Rectal smooth muscle tissue (tissue), 1 donor: ENCODE results near the gene CLIC2.
A peak's percentile ranks its signal among the peaks of the same experiment; 100 is the strongest.
"Not testable (repeated sequence)": the region's sequence is repeated elsewhere in the genome, so short reads cannot be mapped to it uniquely, and the experiment has no call there.

Source experiments
- H3K27ac ChIP-seq: one replicate; pipeline ENCODE4 v1.7.0; 2013; ENCODE audit warnings: low read depth, low read length, inconsistent platforms
- H3K27me3 ChIP-seq: one replicate; pipeline ENCODE4 v1.7.0; 2013; ENCODE audit warnings: low read length; ENCODE audit not compliant: control insufficient read depth, insufficient read depth
- H3K36me3 ChIP-seq: one replicate; pipeline ENCODE4 v1.7.0; 2013; ENCODE audit warnings: low read length; ENCODE audit not compliant: control insufficient read depth, insufficient read depth
- H3K4me1 ChIP-seq: one replicate; pipeline ENCODE4 v1.7.0; 2013; ENCODE audit warnings: low read length; ENCODE audit not compliant: control insufficient read depth, insufficient read depth
- H3K4me3 ChIP-seq: one replicate; pipeline ENCODE4 v1.7.0; 2013; ENCODE audit warnings: low read length
- H3K9ac ChIP-seq: one replicate; pipeline ENCODE4 v1.7.0; 2013; ENCODE audit warnings: low read length

The CLIC2 gene

GRCh38 chrX:155326610-155327009 is 7.8 kb downstream of the CLIC2 start:
- Histone ChIP-seq H3K4me3 (no peak overlapping the region), H3K27ac (no peak overlapping the region), H3K9ac (no peak overlapping the region), H3K4me1 (no peaks in the 10 kb centered on the region), H3K36me3 (no peaks in the 10 kb centered on the region), H3K27me3 (no peaks in the 10 kb centered on the region)

DNA sequence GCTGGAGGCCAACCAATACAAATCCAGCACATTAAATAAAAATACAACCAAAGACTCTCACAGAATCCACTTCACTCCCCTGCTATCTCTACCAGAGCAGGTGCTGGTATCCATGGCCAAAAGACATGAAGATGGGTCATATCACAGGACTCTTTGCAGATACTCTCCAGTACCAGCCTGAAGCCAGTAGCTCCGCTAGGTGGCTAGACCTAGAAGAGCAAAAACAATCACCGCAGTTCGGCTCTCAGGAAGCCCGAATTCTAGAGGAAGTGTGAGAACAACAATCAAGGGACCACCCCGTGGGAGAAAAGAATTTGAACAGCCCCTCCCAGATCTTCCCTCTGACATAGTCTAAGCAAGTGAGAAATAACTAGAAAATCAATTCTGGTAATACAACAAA is 20.2 kb downstream of the CLIC2 start:
- Histone ChIP-seq H3K27me3 (no peaks in the 10 kb centered on the region), H3K27ac (no peak overlapping the region), H3K9ac (no peak overlapping the region), H3K4me1 (no peaks in the 10 kb centered on the region), H3K36me3 (no peaks in the 10 kb centered on the region), H3K4me3 (no peak overlapping the region)

DNA sequence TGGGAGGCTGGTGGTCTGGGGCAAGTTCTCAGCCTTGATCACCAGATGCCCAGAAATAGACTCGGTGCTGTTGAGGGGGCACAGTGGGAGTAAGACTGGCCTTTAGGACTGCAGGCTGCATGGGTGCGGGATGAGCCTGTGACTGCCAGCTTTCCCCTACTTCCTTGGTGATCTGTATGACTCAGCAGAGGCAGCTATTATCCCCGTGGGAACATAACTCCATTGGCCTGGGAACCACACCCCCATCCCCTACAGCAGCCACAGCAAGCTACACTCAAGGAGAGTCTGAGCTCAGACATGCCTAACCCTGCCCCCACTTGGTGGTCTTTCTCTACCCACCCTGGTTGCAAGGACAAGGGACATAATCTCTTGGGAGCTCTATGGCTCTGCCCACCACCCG is 20.6 kb downstream of the CLIC2 start:
- Histone ChIP-seq H3K4me1 (no peaks in the 10 kb centered on the region), H3K27me3 (no peaks in the 10 kb centered on the region), H3K4me3 (no peak overlapping the region), H3K27ac (no peak overlapping the region), H3K9ac (no peak overlapping the region), H3K36me3 (no peaks in the 10 kb centered on the region)

- Histone ChIP-seq H3K27me3 (no peaks in the 10 kb centered on the region), H3K36me3 (no peaks in the 10 kb centered on the region)
Measured at GRCh38 chrX:155293771-155294170, 40.6 kb downstream of the CLIC2 start.

GRCh38 chrX:155279873-155280272 is 54.5 kb downstream of the CLIC2 start:
- Histone ChIP-seq H3K9ac (no peak overlapping the region), H3K36me3 (no peaks in the 10 kb centered on the region), H3K27ac (no peak overlapping the region), H3K27me3 (no peaks in the 10 kb centered on the region), H3K4me3 (no peak overlapping the region), H3K4me1 (no peaks in the 10 kb centered on the region)

More at GRCh38 chrX:155293771-155294170, 40.6 kb downstream of the CLIC2 start:
- no peaks in the 10 kb centered on the region for H3K4me1 ChIP-seq
- H3K4me3 ChIP-seq, result no peak overlapping the region
- H3K9ac ChIP-seq, result no peak overlapping the region
- H3K27ac ChIP-seq, result no peak overlapping the region

DNA sequence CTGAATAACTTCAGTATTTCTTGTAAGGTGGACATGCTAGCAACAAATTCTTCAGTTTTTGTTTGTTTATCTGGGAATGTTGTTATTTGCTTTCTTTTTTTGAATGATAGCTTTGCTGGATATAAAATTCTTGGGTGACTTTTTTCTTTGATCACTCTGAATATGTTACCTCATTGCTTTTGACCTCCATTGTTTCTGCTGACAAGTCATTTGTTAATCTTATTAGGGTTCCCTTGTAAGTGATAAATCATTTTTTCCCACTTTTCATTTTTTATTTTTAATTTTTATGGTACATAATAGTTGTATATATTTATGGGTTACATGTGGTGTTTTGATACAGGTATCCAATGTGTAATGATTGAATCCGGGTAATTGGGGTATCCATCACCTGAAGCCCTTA is 63.4 kb downstream of the CLIC2 start:
- no peaks in the 10 kb centered on the region for H3K27me3 ChIP-seq
- H3K27ac ChIP-seq, result no peak overlapping the region
- H3K9ac ChIP-seq, result no peak overlapping the region
- H3K4me1 ChIP-seq, result no peaks in the 10 kb centered on the region
- H3K4me3 ChIP-seq, result no peak overlapping the region
- no peaks in the 10 kb centered on the region for H3K36me3 ChIP-seq

GRCh38 chrX:155267995-155268394 is 66.4 kb downstream of the CLIC2 start:
- not testable (repeated sequence) for H3K27me3 ChIP-seq, H3K36me3 ChIP-seq, H3K9ac ChIP-seq, H3K4me1 ChIP-seq, H3K27ac ChIP-seq, H3K4me3 ChIP-seq

DNA sequence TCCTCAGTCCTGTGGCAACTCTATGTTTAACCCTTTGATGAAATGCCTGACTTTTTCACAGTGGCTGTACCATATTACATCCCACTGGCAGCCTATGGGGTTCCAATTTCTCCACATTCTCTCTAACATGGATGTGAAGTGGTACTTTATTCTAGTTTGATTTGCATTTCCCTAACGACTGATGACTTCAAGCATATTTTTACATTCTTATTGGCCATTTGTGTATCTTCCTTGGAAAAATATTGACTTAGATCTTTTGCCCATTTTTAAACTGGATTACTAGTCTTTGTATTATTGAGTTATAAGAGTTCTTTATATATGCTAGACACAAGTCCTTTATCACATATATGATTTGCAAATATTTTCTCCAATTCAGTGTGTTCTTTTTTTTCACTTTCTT is 68.0 kb downstream of the CLIC2 start:
- Histone ChIP-seq H3K27ac (no peak overlapping the region), H3K36me3 (no peaks in the 10 kb centered on the region), H3K27me3 (no peaks in the 10 kb centered on the region), H3K4me1 (no peaks in the 10 kb centered on the region), H3K9ac (no peak overlapping the region), H3K4me3 (no peak overlapping the region)

DNA sequence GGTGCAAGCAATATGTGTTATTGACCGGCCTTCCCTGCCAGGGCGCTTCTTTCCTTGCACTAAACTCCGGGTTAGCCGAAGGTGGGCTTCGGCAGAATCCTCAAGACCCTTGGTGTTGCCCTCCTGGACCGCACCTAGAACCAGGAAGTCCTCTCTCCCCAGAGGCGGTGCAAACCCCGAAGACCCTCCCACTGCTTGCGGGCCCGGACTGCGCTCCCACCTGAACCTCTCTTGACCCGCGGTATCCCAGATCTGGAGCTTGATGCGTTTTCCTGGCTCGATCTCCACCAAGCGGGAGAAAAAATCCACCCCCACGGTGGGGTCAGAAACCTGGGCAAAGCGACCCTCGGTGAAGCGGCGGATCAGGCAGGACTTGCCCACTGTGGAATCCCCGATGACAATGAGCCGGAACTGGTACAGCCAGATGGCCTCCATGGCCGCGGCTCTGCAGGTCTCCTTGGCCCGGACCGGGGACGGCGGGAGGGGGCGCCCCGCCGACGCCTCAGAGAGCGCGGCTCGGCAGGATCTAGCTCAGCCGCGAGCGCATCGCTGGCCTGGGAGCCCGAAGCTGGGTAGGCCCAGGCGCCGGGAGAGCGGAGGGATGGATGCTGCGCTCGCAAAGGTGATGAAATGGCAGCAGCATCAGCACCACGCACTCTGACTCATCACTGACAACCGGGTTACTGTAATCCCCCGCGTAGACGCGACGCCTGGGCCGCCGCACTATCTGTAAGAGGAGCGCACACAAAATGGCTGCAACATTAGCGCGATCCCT is 70.4 kb downstream of the CLIC2 start, which contains the start of gene RAB39B:
RAB39B (minus strand) TSS at position 638 of the 775 bp plus-strand sequence; CDS start at position 435, 203 bp downstream.
- H3K27me3 ChIP-seq, result no peaks in the 10 kb centered on the region
- H3K4me1 ChIP-seq, result no peaks in the 10 kb centered on the region
- H3K36me3 ChIP-seq, result no peaks in the 10 kb centered on the region
- no peak within 1 kb of the TSS for H3K9ac ChIP-seq
- H3K27ac ChIP-seq, result no peak within 1 kb of the TSS
- H3K4me3 ChIP-seq, result peak within 1 kb of the TSS; percentile 42

DNA sequence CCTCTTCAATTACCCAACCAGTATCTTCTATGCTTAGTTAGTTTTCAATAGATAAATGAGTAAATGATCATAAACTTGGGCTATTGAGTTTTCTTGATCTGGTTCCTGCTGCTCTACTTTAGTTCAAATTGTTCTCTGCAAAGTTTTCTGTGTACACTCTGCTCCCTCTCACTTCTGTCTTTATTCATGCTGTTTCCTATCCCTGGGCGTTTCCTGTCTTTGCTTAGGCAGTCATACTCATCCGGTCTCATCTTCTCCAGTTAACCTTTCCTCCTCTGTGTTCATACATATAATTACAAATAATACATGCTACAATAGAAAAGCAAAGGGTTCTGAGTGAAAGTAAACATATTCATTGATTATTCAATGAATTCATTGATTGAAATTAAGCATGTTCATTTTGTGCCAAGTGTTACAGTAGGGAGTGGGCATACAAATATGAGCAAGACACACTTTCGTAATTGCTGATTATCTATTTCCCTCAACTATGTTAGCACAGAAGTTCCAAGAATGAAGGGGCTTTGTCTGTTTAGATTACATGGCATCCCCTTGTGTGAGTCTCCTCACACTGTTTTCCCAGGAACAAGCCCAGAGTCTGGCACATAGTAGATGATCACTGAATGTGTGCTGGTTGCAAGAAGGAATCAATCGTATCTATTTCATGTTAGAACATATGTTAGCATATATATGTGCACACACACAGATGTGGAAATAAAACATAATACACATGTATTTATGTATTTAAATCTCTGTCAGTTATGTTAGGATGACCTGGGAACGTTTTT is 71.3 kb downstream of the CLIC2 start:
- H3K4me3 ChIP-seq, result no peak overlapping the region
- no peak overlapping the region for H3K9ac ChIP-seq
- H3K27ac ChIP-seq, result no peak overlapping the region
- no peaks in the 10 kb centered on the region for H3K4me1 ChIP-seq
- H3K27me3 ChIP-seq, result no peaks in the 10 kb centered on the region
- no peaks in the 10 kb centered on the region for H3K36me3 ChIP-seq

GRCh38 chrX:155259752-155260151 is 74.7 kb downstream of the CLIC2 start:
- H3K36me3 ChIP-seq, result no peaks in the 10 kb centered on the region
- no peak overlapping the region for H3K27ac ChIP-seq
- H3K9ac ChIP-seq, result no peak overlapping the region
- H3K4me3 ChIP-seq, result no peak overlapping the region
- H3K4me1 ChIP-seq, result no peaks in the 10 kb centered on the region
- no peaks in the 10 kb centered on the region for H3K27me3 ChIP-seq

DNA sequence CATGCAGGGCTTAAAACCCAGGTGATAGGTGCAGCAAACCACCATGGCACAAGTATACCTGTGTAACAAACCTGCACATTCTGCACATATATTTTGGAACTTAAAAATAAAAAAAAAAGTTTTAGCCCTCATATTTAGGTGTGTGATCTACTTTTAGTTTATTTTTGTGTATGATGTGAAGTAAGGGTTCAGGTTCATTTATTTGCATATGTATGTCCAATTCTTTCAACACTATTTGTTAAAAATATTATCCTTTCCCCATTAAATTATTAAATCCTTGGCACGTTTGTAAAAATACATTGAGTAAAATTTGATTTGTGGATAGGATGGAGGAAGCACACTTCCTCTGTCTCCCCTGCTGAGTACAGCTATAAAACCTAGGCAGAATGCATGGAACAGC is 83.0 kb downstream of the CLIC2 start:
- Histone ChIP-seq H3K36me3 (no peaks in the 10 kb centered on the region), H3K27ac (no peak overlapping the region)

More for the DNA sequence above, 83.0 kb downstream of the CLIC2 start:
- no peaks in the 10 kb centered on the region for H3K27me3 ChIP-seq
- H3K9ac ChIP-seq, result no peak overlapping the region
- H3K4me1 ChIP-seq, result no peaks in the 10 kb centered on the region
- H3K4me3 ChIP-seq, result no peak overlapping the region
